GM18909 (cell line): ENCODE results near the gene CLTC.

Source experiments
- ATAC-seq: cut with Tn5 transposase; IDR thresholded peaks from one replicate; pipeline ENCODE4 v1.9.1; 2021; ENCODE audit warnings: mild to moderate bottlenecking; ENCODE audit not compliant: unreplicated experiment, poor library complexity

Gene CLTC

DNA sequence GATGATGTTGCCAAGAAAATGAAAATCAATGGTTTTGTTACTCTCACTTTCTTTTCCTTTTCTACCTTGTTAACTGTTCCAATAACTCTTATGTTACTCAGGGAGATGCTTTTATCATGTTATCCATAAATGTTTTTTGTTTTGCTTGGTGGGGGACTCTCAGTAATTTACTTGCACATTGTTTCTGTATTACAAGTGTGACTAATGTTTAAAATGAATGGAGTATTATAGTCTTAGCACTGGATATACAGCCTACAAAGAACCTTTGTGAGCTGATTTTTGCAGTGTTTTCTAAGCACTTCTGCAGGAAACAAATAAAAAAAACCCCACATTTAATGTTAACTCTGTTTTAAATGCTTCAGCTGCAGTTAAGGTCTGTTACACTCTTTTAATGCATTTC is 99.8 kb downstream of the CLTC start:
- no peak for ATAC-seq

GRCh38 chr17:59722623-59723022 is 102.9 kb downstream of the CLTC start:
- ATAC-seq, result no peak

DNA sequence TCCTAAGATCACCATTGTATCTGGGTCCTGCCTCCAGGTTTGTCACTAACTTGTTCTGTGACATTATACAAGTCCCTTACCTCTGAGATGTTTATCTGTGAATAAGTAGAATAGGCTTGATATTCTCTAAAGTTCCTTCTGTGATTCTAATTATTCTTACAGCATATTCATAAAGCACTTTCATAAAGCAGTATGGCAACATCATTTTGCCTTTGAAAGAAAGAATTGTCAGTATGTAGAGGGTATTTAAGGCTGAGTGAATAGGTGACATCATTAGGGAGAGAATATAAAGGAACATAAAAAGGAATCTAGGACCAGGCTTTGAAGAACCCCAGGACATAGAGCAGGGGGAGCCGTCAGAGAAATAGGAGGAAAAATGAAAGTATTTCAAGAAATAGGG is 103.3 kb downstream of the CLTC start:
- ATAC-seq, result no peak

DNA sequence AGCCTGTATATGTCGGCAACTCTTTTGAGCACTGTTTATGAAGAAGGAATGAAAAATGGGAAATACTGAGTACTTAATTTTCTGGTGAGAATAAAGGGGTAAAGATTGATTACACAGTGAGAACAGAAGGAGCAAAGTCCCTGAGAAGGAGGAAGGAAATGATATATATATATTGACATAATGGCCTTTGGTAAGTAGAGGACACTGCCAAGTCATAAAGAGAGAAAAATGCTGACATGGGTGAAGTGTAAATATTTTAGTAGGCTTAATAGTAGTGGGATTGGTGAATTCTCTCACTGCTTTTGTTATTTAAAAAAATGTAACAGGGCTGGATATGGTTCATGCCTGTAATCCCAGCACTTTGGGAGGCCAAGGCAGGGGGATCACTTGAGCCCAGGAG is 103.9 kb downstream of the CLTC start:
- no peak for ATAC-seq

DNA sequence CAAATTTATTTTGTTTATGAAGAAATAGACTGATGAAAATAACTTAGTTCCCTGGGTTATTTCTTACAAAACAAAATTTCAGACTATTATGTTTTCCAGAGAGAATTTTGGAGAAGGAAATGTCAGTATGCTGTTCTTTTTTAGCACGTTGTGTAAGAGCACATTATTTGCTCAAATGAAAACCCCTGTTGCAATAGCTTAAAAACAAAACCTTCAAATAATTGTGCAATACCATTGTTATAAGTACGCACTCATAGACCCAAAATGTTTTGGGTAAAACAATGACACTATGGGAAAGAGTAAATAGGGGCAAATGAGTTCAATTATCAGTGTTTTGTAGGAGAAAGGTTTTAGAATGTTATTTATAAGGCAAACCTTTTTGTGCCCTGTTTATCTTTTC is 106.0 kb downstream of the CLTC start:
- no peak for ATAC-seq

GRCh38 chr17:59727817-59728533 is 108.3 kb downstream of the CLTC start:
- no peak for ATAC-seq

DNA sequence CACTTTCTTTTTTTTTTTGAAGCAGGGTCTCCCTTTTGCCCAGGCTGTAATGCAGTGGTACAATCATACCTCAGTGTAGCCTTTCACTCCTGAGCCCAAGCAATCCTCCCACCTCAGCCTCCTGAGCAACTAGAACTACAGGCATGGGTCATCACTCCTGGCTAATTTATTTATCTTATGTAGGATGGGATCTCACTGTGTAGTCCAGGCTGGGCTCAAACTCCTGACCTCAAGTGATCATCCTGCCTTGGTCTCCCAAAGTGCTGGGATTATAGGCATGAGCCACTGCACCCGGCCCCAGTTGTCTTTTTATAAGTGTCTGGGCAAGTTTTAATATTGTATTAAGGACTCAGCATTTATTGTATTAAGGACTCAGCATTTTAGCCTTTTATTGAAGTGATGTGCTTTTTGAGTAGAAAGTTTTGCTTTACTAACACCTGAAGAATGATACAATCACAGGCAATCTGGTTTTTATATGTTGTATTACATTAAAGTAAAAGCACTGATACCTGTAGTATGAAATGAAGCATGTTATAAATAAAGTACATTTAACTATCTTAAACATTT is 110.7 kb downstream of the CLTC start:
- ATAC-seq, result no peak

DNA sequence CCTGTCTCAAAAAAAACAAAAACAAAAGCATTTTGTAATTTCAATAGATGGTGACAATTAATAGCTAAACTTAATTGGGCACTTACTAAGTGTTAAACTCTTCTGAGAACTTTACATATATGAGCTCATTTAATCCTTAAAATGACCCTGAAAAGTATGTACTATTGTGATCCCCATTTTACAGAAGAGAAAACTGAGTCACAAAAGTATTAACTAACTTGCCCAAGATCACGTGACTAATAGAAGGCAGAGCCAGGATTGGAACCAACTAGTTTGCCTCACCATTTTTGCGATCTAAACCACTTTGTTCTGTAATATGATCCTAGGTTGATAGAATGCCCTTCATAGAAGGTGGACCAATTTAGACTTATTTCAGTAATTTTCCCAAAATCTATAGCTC is 114.0 kb downstream of the CLTC start:
- no peak for ATAC-seq

DNA sequence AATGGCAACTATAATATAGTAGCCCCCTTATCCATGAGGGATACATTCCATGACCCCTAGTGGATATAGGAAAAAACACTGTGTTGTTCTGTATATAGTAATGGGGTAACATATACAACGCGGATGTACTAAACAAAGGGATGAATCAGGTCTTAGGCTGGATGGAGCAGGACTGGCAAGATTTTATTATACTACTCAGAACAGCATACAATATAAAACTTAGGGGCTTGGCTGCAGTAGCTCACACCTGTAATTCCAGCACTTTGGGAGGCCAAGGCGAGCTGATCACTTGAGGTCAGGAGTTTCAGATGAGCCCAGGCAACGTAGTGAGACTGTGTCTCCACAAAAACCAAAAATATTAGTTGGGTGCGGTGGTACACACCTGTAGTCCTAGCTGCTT is 114.5 kb downstream of the CLTC start:
- no peak for ATAC-seq

GRCh38 chr17:59737324-59737723 is 117.6 kb downstream of the CLTC start:
- no peak for ATAC-seq

GRCh38 chr17:59743842-59744241 is 124.1 kb downstream of the CLTC start:
- ATAC-seq, result no peak

- no peak for ATAC-seq
Observed at GRCh38 chr17:59745040-59745439, 125.3 kb downstream of the CLTC start.
